Activated effector memory CD4-positive, alpha-beta T cell treated with anti-CD3 and anti-CD28 coated beads, Interleukin-2, amount 50 U/mL, for 16 hours (primary cell): ENCODE results near the gene GRIA4.

Experiments
- DNase-seq: peaks from one replicate; pipeline ENCODE4 v3.0.0-alpha.2; 2020

GRIA4 gene

DNA sequence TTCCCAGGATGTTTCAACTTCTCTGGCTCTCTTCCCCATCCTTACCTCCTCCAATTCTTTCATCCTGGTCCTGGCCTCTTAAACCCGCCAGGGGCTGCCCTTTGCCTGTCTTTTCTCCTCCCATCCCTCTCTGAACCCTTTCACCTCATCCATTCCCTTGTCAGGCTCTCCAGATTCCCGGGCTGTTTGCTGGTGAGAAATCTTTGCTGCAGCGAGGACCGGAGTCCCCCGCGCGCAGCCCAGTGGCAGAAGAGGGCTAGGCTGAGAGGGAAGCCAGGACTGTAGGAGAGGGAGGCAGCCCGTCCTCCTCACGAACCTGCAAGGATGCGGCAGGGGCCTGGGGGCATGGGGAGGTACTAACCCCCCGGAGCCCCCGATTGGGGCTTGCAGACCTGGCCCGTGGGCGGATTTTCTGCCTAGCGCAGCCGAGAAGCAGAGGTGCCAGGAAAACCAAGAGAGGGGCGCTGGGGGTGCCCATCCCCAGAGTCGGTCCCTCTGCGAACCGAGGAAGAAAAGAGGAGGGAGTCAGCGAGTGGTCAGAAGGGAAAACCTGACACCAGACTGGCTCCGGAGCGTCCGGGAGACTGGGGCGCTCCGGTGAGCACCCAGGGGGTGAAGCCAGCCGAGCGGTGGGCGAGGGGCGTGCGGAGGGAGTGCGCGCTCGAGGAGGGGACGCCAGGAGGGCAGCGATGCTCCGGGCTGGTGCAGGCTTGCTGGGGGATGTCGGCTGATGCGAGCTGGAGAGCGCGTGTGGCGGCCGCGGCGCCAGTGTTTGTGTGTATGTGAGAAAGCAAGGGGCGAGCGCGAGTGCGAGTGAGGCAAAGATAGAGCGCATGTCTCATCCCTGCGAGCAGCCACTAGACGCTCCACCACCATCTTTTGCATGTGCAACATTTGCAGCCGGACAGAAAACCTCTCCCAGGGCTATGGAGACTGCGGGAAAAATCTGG lies at the start of gene GRIA4:
GRIA4 (plus strand) TSS at position 242 of the 950 bp plus-strand sequence. CDS start 925 bp downstream, outside the sequence.
- DNase-seq, result no peak

DNA sequence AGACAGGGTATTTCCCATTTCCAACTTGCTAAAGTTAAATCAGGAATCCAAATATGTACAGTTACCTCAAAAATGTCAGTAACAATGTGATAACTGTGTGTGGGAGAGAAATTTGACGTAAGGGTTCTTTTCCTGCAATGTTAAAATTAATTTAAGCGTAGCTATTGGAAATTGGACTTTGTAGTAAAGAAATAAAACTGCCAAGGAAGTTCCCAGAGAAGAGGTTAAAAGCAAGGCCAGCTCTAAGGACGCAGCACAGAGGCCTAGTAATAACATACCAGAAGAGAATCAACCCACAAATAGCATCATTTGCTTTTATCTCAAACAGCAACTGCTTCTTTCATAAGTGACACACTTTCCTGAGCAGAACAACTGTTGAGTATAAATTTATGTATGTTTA lies 36.8 kb upstream of the GRIA4 start:
- DNase-seq, result no peak

DNA sequence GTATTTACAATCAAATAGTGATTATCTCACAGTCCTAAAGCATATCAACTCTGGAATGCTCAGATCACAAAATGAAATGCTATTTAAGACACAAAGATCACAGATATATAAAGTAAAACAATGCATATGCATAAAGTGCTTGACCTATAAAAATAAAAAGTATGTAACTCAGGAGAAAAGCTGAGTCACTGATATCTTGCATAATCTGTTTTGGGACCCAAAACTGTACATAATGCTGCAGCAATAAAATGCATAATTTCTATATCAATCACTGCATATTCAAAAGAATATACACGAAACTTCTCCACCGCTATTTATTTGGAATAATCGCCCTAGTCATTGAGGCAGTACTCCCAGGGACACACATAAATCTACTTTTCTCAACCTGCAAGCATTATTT lies 34.9 kb upstream of the GRIA4 start:
- DNase-seq, result no peak

DNA sequence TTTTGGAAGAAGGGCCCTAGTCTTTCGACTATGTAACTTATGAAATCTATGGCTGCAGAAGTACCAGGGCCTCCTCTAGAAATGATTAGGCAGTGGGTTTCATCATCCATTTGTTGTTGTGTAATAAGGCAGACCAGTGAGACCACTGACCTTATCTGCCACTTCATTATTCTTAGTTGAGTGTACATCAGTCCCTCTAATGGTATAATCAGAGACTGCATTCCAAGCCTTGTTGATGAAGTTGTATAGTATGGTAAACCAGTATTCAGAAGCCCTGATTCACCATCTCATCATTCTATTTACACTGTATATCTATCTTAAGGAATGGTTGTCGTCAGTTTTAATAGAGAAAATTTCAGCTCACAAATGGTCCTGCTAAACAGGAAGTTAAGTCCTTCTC lies 32.2 kb upstream of the GRIA4 start:
- DNase-seq, result no peak

DNA sequence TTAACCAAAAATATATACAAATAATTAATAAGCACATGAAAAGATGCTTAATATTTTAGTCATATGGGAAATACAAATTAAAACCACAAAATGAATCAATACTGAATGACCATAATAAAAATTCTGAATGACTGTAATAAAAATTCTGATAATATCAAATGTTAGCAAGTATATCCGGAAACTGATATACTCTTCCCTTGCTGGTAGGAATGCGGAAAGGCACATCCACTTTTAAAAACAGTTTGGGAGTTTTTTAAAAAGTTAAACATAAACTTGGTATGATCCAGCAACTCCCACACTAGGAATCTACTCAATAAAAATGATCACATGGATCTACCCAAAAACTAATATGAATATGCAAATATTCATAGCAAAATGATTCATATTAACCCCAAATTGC lies 30.8 kb upstream of the GRIA4 start:
- DNase-seq, result no peak

DNA sequence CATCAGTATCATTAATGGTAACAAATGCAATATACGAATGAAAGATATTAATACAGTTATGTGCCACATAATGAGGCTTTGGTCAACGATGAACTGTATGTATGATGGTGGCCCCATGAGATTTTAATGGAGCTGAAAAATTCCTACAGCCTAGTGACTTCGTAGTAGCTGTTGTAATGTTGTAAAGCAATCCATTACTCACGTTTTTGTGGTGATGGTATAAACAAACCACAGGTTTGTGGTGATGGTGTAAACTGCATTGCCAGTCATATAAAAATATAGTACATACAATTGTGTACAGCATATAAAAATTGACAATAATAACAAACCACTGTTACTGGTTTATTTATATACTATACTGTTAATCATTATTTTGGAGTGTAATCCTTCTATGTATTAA lies 27.4 kb upstream of the GRIA4 start:
- DNase-seq, result no peak

DNA sequence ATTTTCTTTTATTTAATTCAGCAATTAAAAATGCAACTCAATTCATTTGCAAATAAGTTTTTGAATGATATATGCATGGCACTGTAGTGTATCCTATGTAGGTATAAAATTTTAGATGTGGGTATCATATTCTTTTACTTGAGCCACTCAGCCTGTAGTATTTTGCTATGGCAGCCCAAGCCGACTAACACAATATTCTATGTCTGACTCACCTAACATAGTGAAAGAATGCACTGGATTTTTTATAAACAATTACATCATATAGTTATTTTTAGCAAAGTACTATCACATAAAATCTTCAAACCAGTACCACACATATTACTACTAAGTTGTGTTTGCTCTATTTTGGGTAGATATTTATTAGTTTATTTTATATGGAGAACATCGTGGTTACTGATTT lies 21.9 kb upstream of the GRIA4 start:
- no peak for DNase-seq

DNA sequence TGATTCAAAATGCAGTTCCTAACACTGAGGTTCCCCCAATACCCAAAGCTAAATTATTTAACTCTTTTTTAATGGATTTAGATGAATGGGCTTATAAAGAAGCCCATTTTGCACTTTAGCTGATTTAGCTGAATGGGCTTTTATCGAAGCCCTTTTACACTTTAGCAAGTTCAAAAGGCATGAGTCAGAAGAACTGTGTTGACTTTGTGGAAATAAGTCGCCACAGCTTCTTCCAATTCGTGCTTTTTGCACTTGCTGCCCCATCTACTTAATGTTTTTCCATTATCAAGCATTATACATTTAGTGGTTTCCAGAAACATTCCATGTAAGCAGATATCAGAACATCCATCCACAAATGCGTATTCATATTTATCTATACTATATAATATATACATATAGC lies 20.5 kb upstream of the GRIA4 start:
- DNase-seq, result no peak

DNA sequence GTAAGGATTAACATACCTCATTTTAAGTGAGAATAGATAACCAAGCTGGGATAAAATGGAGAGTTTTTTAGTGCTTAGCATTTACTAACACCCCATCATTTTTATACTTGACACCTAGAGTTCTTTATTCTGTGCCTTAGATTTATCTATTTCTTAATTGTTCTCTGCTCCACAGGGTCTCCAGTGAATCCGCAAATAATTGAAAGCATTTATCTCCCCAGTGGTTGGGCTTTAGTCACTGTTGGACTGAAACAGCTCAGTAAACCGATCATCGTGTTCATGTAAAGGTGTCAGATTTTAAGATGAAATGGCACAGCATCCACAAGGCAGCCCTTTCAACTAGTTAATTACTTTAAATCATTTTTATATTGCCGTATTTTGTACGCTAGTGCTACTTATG lies 17.8 kb upstream of the GRIA4 start:
- DNase-seq, result no peak

DNA sequence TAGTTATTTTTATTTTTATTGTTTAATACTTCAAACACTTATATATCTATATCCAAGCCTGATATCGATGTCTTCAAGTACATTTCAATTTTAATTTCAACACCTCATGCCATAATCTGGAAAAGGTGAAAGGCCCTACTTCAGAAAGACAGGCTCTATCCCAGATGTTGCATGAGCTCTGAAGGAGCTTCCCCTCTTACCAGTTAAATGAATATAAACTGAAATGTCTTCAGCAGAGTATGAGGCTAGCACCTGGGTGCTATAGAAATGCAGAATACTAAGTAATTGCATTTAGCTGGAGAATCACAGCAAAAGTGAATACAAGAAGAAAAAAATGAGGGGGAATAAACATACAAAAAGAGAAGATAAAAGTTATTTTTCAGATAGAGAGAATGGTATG lies 11.5 kb upstream of the GRIA4 start:
- DNase-seq, result no peak

DNA sequence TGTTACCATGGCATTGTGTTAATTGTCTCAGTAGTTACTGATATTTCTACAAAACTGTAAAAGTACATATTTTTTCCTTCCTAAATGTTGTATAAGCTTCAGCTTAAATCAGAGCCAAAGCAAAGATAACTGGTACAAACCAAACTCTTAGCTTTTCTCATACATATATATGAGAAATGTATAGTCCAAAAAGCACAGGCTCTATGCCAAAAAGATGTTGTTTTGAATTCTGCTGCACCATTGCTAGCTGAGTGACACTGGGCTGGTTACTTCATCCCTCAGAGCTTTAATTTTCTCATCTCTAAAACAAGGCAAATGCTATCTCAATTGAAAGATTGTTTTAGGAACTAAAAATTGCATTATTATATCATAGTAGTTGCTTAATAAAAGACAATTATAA lies 6.7 kb upstream of the GRIA4 start:
- DNase-seq, result no peak

DNA sequence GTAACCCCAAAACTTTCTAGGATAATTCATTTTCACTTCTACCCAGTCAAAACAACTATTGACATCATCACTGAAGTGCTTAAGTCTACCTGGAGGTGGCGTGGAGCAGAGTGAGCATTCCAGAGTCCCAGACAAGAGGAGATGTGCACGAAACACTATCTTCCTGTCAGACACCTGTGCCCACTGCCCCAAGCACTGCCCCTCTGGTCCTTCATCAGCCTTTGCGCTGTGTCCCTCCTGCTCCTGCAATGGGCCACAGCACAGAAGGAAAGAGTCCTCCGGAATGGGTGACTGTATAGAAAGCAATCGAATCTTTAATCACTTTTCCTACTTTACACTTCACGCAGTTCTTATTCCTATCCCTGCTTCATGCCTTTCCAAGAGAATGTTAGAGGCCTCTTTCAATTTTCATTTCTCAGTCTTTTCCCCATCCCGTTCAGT lies 512 bp upstream of the GRIA4 start:
- no peak for DNase-seq

DNA sequence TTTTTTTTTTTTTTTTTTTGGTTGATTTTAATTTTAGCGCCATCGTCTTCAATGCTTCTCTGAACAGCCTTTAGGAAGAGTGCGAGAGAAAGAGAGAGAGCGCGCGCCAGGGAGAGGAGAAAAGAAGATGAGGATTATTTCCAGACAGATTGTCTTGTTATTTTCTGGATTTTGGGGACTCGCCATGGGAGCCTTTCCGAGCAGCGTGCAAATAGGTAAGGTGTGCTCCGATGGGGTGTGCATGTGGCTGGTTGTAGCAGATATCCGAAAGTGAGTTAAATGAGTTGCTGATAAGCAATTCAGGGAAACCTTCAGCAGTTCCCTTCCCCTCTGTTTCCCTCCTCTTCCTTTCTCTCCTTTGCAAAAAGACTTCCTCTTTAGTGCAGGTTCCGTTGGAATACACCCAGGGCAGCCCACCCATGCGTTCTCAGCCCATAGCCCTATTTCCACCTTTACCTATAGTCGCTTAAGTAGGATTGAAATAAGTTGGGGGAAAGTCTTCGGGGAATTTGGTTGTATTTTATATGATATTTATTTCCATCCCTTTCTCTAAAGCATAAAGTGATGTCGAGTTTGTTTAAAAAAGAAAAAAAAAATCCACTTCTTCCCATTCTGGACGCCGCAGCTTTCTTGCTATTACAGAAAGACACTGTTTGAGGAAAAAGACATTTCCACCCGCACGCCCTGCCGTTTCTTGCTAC lies 1.1 kb downstream of the GRIA4 start:
- no peak for DNase-seq

DNA sequence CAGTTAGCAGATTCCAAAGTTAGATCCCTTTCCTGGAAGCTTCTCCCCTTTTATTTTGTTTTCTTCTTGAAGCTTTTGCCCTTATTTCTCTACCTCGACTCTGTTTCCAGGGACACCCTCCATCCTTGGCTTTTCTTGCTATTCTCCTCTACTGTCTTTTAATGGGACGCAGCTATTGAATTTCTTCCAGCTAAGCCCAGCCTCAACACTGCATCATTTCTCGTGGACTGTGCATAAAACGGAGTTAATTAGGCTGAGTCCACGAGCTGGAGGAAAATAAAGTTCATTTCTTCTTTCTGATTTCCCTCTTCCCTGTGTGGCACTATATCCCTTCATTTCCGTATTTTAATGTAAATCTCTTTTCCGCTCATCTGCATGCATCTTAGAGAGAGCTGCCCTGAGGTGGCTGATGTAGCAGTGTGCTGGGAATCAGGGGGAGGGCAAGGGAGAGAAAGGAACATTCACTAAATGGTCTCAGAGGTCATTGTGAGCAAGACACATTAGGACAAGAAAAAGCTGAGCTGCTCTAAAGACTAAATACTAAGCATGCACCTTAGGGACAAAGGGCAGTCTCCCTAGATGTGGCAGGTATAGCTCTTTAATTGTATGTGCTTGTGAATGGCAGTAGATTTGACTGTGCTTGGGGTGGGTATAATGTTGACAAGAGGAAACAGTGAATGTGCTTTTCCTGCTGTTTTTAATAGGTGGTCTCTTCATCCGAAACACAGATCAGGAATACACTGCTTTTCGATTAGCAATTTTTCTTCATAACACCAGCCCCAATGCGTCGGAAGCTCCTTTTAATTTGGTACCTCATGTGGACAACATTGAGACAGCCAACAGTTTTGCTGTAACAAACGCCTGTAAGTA lies 1.9 kb downstream of the GRIA4 start:
- no peak for DNase-seq

DNA sequence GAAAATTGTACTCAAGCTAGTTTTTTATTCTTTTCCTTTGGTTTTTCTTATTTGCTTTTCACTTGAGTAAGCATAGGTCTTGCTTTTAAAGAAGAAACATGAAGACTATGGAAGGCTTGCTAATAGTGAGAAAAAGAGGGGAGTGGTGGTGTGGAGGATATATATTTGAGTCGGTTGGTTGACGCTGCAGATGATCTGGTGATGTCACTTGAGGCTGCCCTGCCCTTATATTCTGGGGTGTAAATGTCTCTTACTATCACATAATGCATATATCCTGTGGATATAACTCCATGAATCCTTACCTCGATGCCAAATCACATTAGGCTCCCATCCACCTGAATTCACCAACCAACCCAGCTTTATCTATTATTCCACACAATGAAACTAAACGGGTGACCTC lies 2.9 kb downstream of the GRIA4 start:
- DNase-seq, result no peak

DNA sequence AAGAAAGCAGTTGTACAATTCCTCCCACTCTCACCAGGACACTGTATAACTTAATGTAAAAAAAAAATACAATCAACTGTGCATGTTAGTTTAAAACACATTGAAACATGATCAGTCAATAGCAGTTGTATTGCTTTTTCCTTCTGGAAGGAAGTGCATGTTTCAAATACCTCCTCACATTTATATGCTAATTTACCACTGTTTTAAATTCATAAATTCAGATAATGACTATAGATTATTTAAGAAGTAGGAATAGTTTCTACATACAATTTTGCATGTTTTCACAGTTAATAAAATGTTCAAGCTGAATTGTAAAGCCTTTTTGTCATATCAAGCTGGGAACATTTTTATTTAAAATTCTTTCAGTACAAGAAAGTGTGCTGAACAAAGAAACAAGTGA lies 3.3 kb downstream of the GRIA4 start:
- DNase-seq, result no peak

DNA sequence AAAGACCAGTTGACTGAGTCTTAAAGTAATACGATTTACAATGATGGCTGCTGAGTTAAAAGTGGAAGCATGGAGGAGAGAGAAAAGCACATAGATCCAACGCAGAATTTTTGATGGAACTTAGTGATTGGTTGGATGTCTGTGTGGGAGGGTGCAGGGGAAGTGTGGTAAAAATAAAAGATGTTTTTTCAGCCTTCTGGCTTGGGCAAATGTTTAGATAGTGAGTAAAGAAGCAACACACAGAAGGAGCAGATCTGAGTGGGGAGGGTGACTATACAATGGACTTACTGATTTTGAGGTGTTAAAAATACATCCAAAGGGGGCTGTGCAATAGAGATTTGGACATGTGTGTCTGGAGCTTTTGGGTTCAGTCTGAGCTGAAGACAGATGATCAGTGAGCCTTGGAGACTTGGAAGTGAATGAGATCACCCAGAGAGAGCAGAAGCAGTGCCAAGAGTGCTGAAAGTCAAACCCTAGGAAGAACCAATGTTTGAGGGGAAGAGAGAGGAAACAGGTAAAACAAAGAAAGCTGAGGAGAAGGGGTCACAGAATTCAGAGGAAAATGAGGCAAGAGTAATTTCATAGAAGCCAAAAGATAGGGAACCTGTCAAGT lies 8.6 kb downstream of the GRIA4 start:
- DNase-seq, result no peak

DNA sequence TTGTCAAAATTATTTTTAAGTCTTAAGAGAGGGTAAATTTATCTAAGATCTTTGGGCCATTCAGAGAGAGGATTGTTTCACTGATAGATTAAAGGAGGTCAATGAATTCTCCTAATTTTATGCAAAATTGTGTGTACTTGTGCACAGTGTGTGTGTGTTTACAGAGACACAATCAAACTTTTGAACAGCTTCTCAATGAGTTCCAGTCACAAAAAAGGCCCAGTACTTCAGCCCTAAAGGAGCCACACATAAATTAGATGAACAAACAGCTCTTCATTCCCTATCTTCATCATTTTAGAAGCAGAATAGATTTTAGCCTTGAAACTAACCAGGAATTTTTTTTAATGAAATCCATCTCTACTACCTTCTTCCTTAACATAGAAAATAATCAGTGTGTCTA lies 9.7 kb downstream of the GRIA4 start:
- DNase-seq, result no peak

DNA sequence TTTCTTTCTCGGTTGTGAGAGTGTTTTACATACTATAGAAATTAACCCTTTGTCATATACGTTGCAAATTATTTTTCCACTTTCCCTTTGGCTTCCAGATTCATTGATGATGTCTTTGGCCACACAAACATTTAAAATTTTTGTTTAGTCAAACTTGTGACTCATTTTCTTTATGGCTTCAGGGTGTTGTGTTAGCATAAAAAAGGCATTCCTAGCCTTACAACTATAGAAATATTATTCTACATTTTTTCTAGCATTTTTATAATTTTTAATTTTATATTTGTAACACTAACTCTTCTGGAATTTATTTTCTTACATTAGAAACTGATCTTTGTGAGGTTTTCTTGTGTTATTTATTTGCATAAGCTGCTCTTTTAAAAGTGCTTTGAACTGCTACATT lies 12.1 kb downstream of the GRIA4 start:
- no peak for DNase-seq

DNA sequence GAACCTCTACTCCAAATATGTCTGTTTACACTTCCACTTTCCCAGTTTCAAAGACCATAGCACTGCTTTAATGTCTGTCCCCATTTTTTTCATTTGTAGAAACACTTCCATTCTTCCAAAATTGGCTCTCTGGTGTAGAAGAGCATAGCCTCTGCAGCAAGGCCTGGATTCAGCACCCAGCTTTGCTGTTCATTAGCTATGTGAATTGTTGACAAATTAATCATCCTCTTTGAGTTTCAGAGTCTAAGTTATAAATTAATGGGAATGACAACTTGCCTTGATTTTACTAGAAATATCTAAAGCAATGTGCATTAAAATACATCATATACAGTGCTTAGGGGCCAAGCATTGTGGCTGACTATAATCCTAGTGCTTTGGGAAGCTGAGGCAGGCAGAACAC lies 22.4 kb downstream of the GRIA4 start:
- no peak for DNase-seq

DNA sequence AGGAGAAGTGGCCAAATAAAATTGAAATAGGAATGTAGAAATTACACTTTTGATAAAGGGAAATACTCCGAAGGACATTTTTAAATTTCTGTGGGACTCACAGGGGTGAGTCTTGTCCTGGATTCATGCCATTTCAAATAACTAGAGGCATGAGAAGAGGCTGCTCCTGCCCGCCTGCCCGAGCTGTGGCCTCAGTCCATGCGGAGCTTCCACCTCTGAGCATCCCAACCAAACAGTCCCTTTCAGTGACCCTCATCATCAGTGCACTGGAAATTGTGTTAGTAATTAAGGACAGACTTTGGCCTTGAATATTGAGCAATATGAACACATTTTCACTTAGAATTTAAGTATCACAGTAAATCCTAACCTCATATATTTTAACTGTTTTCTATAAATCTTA lies 25.6 kb downstream of the GRIA4 start:
- DNase-seq, result no peak

DNA sequence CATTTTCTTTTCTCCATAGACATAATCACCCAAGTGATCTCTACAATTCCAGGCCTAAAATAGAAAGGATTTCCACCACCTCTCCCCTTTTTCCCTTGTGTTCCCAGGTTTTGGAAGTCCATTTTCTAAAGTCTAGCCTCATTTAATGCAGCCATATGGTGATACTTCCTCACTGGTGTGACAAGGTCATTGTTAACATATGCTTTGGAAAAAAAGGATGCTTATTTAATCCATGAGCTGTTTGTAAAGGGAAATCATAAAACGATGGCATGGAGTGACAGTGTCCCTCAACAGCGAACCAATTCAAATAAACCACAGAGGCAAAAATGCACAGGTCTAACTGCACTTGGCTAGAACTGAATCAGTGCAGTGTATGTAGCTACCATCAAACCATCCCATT lies 26.6 kb downstream of the GRIA4 start:
- no peak for DNase-seq

DNA sequence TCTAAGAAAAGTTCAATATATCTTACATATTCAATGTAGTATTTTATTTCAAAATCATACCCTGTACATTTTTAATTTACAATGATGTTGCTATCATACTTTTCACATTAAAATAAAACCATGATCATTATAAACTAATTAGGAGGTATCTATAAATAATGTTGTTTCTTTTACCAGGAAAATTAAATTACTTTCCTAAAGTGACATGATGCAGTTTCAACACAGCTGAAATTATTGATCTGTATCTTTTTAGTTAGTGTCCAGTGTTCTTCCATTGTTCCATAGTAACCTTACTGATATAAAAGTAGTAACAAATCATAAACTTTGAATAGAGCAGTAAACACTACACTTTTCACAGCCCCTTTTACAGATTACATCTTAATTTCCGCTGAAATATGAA lies 29.7 kb downstream of the GRIA4 start:
- DNase-seq, result no peak
